ENCODE results near the gene PEPD.

PEPD gene

GRCh38 chr19:33396701-33397535, 124.7 kb downstream of the PEPD start:
- DNase-seq (ENCODE audit: low read depth in 2 of 2), result no peak

- DNase-seq (ENCODE audit: low read depth in 2 of 2), result no peak
Measured at GRCh38 chr19:33395561-33396550, 125.7 kb downstream of the PEPD start.

- no peak for DNase-seq (ENCODE audit: low read depth in 2 of 2)
Measured at GRCh38 chr19:33394723-33395560, 126.6 kb downstream of the PEPD start.

- peak in 1 of 2 experiments; percentile 26 for DNase-seq (ENCODE audit: low read depth in 2 of 2)
Measured at GRCh38 chr19:33394006-33394722, 127.4 kb downstream of the PEPD start.

DNA sequence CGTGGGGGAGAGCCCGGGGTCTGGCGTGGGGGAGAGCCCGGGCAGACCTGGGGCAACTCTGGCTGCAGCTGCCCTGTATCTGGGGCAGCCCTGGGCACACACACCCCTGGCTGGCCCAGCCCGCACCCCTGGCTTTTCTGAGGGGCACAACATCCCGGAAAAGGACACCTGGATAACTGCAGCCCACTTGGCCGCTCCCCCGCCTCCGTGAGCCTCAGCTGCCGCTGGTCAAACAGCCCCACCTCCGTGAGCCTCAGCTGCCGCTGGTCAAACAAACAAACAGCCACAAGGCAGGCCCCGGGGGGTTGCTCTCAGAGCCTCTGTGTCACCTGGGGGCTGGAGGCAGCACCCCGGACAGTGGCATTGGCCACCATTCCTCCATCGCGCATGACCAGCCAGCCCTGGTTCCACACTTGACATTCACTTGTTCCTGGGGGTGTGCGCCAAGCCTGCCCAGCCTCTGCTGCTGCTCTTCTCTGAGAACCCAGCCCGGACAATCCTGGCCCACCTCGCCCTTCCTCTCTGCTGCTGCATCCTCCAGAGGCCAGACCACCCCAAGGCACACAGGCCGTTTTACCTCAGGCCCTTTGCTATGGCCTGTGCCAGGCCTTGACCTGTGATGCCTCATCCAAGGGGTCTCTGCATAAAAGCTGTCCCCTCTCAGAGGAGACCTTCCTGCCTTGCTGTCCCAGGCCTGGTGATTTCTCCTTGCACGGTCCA, 128.1 kb downstream of the PEPD start:
- no peak for DNase-seq (ENCODE audit: low read depth in 2 of 2)

DNA sequence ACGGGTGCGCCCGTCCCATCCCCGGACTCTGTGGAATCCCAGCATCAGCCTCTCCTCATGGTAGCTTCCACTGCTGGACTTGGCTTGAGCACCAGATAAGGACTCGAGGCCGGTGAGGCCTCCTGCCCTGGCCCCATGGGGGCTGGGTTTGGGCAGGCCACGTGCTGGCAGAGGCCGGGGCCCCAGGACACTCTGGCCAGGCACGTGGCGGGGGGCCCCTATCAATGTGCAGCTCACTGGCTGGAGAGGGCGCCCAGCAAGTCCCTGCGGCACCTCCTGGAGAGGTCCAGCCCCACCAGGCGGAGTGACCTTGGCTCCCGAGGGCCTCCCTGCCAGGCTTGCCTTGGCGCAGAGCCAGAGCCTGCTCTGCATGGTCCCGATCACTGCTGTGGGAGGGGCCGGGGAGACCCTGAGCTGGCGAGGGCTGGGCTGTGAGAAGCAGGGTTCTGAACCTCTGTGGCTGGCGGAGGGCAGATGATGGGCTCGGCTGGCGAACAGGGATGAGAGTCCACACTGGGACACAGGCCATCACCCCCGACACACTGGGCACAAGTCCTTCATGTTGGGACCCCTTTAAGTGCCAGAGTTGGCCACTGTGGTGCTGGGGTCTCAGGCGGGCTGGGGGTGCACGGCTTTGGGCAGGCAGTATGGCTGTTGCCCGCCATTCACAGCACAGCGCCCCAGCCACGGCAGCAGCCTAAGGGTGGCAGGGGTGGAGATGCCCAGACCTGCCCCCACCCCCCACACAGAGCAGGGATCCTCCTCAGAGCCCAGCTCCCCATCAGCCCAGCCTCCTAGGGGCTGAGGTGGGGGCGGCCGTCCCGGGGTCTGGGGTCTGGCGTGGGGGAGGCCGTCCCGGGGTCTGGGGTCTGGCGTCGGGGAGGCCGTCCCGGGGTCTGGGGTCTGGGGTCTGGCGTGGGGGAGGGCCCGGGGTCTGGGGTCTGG, 129.0 kb downstream of the PEPD start:
- DNase-seq (ENCODE audit: low read depth in 2 of 2), result no peak

DNA sequence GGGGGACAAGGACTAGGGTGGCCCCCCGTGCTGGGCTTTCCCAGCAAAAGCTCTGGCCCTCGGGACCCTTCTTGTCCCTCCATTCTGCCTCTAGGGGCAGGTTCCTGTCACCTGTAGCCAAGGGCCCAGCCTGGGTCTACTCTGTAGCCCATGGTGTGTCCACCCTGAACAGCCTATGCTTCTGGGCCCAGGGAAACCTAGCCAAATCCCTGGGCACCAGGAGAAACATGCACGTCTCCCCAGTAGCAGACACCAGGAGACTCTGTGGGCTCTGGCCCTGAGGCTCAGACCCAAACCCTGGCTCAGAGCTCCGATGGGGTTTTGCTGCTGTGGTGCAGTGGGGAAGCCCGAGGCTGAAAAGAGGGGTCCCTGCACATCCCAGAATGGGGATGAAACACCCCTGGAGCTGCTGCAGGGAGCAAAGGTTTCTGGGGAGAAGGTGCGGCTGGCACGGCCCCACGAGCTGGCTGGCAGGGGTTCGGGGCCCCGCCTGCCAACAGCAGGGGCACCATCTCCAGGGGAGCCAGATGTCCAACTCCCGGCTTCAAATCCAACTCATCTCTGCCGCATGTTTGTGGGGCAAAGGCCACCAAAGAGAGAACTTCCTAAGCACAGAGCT, 129.9 kb downstream of the PEPD start:
- DNase-seq (ENCODE audit: low read depth in 2 of 2), result no peak

DNA sequence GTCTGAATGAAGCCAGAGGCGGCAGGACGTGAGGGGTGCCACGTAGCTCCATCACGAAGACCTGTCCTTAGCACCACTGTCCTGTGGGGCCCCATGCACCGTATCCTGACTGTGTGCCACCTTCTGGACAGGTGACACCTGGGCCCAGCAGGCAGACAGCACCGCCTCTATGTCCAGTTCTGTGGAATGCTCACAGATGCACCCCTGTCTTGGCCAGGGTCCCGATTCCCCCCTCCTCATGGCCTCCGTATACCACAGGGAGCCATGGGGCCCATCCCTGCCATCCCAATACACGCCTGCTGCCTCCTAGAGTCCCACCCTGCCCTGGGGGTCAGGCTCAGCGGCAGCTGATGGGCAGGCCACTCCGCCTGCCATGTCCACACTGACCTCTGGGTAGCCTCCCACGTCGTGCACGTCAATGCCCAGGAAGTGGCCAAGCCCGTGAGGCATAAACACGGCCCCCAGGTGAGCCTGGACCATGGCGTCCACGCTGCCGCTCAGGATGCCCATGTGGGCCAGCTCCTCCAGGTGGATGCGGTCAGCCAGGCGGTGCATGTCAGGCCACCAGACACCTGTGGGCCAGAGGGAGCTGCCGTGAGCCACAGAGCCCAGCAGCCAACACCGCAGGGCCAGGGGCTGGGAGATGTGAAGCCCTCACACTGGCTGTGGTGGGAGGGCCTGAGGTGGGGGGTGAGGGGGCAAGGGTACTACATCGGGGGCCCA, 130.5 kb downstream of the PEPD start:
- DNase-seq (ENCODE audit: low read depth in 2 of 2), result no peak

- no peak for DNase-seq (ENCODE audit: low read depth in 2 of 2)
Measured at GRCh38 chr19:33390101-33390907, 131.3 kb downstream of the PEPD start.

- DNase-seq (ENCODE audit: low read depth in 2 of 2), result no peak
Measured at GRCh38 chr19:33389421-33390100, 132.0 kb downstream of the PEPD start.

- no peak for DNase-seq (ENCODE audit: low read depth in 2 of 2)
Measured at GRCh38 chr19:33388725-33389420, 132.7 kb downstream of the PEPD start.

DNA sequence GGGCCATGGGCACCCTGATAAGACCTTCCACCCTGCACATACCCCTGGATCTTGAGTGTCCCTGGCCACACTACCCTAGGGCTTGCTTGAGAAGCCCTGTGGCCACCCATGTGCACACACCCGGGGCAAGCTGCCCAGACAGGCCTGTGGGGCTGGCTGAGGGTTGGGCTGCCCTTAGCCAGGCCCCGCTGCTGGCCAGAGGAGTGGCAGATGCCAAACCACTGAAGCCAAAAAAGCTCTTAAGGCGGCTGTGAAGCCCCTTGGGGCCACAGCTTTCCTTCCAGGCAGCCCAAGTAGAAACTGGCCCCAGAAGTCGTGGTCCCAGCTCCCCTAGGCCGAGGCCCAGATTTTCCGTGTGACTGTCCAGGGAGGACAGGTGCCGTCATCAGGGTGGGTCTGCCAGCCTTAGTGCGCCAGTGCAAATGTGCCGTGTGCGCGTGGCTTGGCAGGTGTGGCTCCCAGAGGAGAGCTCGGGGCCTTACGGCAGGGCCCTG, 133.3 kb downstream of the PEPD start:
- no peak for DNase-seq (ENCODE audit: low read depth in 2 of 2)

DNA sequence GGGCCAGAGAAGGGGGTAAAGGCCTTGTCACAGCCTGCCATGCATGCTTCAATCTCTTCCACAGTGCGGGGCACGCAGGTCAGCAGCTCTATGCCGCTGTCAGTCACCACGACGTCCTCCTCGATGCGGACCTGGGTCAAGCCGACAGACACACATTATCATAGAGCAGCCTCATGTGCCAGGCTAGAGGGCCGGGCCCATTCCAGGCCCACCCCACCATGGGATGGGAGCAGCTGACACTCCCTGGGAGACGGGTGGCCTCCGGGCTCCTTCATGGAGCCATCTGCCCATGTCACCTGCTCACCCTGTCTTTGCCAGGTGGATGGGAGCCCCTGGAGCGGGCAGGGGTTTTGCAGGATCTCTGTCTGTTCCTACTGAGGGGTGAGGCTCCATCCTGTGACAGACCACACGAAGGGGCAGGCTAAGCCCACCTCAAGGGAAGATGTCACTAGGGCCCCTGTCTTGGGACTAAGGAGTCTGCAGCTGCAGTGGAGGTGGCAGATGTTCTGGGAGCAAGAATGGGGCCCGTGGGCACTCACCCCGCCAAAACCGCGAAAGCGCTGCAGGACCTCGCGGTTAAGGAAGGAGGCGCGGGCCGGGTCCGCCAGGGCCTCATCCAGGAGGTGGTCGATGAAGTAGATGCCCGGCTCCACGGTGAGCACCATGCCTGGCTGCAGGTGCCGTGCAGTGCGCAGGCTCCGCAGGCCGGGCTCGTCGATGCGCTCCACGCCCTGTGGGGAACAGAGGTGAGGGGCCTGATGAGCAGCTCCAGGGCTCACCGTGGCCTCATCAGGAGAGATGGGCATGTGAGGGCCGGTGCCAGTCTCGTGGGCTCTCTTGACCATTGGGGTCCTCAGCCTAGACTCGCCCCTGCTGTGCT, 134.0 kb downstream of the PEPD start:
- DNase-seq (ENCODE audit: low read depth in 2 of 2), result no peak

- DNase-seq (ENCODE audit: low read depth in 2 of 2), result no peak
Measured at GRCh38 chr19:33386361-33386858, 135.2 kb downstream of the PEPD start.

GRCh38 chr19:33385956-33386355, 135.6 kb downstream of the PEPD start:
- no peak for DNase-seq (ENCODE audit: low read depth in 2 of 2)
